Epidermal melanocyte (primary cell): ENCODE measurements around the gene KCND1.

ENCODE experiments used
- DNase-seq: peaks from one replicate; pipeline ENCODE4 v3.0.0; 2011; ENCODE audit warnings: low spot score; ENCODE audit not compliant: insufficient read length

The KCND1 gene

DNA sequence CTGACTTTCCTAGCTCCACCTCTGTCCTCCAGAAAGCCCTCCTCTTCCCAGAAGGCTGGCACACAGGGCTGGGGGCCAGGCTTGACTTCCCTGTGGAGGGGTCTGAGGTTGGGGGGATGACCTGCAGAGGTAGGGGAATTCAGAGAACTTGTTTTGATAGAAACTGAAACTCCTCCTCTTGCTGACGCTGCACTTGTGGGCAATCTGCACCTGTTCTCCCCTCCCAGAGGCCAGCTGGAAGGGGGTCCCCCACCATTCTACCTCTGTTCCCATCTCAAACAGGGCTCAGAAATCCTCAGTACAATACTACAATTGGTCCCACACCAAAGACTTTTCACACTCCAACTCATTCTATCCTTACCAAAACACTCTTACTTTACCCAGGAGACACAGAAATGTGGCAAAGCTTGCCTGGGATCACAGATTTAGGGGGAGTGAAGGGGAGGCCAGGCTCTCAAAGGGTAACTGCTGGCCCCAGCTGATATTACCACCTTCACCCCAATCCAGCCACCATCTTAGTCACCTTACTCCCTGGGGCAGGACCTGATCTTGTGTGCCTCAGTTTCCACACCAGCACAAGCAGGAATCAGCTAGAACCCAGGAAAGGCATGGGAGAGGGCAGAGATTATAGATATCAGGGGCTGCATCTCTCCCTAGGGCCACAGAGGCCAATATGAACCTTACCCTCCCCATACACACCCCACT, 32.8 kb downstream of the KCND1 start:
- DNase-seq: no peak

DNA sequence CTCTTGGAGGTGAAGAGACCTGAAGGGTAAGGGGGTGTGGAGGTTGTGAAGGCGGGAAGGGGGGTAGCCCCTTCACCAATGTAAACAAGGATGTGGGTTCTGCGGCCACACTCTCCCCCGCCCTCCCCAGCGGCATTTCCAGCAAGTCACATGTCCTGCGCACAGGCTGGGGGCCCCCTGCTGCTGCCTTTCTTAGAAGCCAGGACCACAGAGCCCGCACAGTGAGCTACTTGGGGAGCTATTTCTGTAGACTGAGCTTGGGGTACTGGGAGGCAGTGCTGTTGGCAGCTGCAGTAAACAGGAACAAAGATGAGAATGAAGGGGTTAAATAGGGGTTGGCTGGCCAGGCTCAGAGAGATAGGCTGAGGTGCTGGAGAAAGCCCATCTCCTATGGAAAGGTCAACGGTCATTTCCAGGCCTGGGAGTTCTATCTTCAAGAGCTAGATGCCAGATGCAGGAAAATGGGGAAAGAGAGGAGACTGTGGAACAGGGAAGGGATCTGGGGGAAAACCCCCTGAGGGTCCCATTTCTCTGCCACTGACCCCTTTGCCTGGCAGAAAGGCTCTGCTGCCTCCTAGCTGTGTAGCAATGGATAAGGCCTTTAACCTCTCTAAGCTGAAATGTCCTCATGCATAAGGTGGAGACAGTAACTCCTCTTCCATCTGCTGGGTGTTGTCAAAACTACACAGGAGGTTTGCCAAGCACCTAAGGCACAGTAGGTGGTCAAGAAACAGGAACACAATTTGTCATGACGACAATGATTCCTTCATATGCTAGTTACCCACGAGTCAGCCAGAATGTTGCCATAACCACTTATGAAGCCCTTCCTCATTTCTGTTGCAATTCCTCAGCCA, 34.4 kb downstream of the KCND1 start:
- DNase-seq: no peak

DNA sequence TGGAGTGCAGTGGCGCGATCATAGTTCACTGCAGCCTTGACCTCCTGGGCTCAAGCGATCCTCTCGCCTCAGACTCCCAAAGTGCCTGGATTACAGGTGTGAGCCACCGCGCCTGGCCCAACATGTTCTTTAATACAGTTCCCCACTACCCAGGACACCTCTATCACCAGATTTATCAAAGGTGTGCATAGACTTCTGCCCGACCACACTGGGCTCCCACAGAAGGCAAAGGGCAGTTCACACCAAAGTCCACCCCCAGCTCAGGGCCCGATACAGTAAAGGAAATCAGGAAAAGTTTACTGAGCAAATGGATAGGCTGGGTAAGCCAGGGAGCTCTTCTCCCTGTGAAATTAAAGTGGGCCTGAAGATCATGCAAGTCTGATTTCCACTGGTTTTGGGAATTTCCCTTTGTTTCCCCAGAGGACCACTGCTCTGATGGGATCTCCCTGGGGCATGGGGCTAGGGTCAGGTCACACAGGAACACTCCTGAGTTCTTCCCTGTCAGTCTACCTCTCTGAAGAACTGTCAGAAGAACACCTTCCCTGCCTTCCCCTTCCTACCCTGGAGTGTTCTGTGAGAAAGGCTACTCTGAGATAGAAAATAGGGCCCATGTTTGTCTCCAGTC, 35.1 kb downstream of the KCND1 start:
- no peak for DNase-seq

DNA sequence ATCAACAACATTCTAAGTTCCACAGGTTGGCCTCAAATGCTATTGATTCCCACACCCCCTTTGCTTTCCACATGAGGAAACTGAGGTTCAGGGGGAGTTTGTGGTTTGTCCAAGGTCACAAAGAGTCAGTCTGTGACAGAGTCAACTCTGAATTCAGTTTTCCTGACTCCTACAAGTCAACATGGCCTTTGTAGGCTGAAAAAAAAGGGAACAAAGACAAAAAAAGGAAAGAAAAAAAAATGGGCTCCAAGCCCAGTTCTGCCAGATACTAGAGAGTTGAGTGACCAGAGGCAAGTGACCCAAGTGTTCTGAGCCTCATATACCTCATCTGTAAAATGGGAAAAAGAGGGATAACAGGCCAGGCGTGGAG, 36.4 kb downstream of the KCND1 start:
- no peak for DNase-seq

DNA sequence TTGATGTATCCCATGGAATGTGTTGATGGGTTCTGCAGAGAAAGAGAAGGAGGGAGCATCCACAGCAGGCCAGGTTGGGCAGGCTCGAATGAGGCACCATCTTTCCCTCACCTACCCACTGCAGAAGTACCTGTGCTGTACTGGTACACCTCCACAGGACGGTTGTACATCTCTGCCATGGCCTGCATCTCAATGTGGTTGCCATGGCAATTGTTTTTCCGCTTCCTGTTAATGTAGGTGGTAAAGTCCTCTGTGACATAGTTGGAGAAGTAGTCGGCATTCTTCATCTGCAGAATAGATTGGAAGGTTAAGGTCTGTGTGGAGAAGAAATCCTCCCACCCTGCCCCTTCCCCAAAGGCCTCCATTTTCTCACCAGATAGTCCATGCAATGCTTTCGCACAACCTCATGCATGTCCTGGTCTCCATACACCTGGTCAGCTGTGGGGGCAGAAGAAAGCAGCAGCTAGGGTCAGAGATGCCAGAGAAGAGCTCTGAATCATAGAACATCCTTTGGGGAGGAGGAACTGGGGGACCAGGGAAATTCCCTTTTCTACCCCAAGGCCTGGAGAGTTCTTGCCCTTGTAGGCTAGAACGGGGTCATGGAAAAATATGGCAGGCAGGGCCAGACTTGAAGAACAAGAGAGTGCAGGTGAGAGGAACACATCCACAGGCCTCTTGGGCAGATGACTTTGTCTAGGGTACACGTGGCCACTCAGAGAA, 36.9 kb downstream of the KCND1 start:
- no peak for DNase-seq

DNA sequence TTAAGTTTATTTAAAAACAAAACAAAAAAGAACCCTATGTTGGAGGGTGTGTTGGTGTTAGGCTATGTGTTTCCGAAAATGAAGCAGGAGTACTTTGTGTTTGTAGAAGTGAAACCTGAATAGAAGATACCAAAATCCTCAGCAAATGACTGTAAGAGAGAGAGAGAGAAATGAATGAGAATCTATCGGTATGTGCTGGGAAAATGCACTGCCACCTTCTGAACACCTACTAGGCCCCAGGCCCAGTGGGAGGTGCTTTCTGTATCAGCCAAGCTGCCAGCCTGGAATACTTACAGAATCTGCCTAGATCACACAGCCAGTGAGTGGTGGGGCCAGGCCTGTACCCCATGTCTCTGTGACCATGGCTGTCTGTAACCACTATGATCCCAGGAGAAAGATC, 37.9 kb downstream of the KCND1 start:
- DNase-seq: no peak

DNA sequence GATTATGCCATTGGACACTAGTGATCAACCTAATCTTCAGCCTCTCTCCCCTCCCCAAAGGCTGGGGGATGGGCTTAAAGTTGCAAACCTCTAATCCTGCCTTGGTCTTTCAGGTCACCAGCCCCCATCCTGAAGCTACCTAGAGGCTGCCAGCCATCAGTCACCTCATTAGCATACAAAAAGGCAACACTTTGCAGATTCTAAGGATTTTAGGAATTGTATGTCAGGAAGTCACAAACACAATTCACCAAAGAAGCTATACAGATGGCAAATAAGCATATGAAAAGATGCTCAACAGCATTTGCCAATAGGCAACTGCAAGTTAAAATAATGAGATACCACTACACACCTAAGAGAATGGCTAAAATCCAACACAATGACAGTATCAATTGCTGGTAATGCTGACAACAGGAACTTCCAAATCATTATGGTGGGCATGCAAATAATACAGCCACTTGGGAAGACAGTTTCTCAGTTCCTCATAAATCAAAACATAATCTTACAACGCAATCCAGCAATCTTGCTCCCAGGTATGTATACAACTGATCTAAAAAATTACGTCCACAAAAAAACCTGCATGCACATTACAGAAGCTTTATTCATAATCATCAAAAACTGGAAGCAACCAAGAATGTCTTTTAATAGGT, 43.8 kb downstream of the KCND1 start:
- no peak for DNase-seq

DNA sequence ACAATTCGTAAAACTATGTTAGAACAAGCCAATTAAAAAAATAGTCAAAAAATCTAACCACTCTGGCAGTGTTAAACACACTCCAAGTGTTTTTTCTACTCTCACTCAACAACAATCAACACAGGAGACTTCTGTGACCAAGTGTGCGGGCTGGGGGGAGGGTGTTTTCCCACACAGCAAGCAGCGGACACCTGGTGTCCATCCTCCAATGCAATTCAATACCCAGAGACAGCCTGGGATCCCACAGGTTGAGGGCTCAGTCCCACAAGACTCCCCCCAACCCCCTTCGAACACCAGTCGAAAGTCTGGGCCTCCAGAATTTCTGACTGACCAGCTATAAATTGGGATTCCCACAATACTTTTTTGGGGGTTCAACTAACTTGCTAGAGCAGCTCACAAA, 44.5 kb downstream of the KCND1 start:
- DNase-seq: no peak

DNA sequence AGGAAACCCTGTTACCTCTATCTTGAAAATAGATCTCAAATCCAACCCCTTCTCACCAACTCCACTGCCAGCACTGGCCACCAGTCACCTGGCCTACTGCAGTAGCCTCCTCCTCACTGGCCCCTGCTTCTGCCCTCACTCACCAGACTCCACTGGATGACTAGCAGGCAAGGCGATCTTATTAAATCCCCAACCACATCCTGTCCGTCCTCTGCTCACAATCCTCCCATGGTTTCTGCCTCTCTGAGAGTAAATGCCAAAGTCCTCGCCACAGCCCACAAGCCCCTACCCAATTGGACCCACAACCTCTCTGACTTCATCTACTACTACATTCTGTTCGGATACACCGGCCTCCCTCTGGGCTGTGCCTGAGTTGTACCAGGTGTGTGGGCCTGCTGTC, 47.4 kb downstream of the KCND1 start:
- DNase-seq: no peak

DNA sequence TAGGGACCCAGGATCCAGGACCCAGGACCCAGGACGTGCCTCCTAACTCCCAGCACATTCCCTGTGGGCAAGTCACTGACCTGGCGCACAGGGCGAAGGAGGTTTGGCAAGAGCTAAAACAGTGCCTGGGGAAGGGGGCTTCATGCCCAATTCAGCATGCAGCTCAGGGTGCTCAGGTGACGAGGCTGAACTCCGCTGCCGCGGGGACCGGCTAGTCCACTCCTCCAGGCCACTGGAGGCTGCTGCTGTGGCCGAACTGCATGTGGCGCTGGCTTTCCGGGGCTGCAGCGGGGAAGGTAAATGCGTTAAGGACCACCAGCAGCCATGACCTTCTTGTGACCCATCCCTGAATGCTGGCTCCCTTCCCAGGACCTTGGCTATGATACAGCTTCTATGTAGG, 47.9 kb downstream of the KCND1 start:
- no peak for DNase-seq

DNA sequence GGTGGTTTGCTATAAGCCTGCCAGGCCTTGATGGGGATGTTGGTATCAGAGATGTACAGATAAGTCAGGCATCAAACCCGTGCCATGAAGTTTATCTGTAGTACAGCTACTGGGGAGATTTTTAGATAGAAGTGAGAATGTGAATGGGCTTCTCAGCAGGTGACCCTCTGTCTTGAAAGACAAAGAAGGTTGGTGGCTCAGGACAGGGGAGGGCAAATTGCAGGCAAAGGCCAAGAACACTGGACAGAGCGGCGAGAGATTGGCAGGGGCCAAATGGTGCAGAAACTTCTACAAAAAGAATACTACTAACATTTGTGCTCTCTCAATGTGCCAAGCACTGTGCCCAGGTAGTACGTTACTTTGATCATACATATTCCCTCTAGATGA, 50.9 kb downstream of the KCND1 start:
- DNase-seq: no peak

DNA sequence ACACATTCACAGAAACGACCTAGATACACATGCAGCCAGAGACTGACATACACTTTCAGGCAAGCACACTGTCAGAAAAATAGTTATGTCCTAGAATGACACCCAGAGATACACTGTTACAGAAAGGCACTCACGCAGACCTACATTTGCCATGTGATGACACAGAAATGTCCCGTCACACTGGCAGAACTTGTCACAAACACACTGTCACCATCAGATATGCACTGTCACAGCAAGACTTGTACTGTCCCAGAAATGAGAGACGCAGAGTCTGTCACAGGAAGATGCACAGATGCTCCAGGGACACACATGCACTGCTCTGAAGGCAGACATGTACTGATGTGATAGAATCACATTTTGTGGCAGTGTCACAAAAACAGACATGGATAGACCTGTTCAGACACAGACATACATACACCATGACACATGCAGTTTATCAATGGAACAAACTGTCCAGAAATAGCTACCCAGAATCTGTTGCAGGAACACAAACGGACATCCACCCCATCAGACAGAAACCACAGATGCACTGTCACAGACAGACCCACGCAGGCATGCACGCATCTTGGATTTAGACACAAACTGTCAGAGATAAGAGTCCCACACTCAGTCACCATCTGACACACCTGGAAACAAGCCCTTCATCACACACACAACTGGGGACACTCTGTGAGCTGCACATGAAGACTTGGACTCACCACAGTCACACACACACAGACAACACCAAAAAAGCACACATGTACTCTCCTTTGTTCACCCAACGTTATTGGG, 51.5 kb downstream of the KCND1 start:
- no peak for DNase-seq

DNA sequence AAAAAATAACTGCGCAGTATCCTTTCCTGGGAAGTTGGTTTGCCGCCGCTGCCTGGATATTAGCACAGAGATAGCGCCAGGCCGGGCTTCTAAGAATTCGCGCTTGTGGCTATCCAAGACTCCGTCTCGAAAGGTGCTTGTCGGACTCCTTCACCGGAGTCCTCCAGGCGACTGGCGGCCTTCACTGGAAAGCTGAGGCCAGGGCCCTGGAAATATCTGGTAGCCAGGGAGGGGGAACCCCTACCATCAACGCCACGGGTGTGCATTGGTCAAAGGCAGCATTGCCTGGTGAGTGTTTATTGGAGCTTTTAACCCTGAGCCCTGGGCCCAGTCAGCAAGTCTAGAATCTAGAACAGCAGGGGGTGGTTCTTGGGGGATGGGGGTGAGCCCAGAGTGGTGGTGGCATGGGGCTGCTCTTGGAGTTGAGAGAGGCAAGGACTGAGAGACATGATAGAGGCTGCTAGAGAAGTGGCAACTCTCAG, 52.2 kb downstream of the KCND1 start:
- no peak for DNase-seq

DNA sequence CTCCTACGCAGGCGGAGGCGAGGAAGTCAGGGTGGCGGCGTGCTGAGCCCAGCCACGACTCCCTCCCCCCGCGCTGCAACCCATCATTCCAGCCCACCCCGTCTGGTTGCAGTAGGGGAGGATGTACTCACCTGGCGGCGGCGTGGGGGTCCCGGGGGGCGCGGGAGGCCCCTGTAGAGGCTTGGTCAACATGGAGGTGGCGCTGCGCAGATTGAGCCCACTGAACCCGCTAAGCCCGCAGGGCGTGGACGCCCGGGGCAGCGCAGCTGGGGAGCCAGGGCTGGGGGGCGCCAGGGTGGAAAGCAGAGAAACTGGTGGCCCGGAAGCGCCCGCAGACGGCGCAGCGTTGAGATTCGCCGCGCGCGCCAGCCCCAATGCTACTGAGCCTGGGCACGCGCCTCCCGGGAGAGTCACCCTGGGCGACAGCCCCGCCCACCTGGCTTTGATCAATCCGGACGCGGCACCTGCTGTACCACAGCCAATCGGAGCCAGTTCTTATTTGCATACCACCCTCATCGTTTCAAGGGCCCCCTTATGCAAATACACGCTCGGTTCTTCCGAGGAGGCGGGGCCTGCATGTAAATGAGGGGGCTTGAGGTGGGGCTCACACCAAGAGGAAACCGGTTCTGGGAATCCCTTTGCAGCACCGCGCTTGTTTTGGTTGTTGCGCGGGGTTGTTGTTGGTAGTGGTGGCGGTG, 52.9 kb downstream of the KCND1 start, which contains the start of gene PIM2:
TSS of gene PIM2 (minus strand) at position 382 of the 698 bp plus-strand sequence. CDS start at position 192, 190 bp downstream.
- peak; percentile 67 for DNase-seq

DNA sequence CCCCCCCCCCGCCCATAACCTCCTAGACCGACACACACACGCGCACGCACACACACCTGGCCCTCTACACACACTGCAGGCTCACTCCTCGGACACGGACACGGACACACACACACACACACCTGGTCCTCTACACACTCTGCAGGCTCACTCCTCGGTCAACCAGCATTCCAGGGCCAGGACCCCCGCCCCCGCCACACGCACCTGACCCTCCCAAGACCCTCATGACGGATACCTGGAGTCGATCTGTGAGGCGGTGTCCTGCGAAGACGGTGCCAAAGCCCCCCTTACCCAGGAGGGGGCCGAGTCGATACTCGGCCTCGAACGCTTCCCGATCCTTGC, 53.4 kb downstream of the KCND1 start:
- DNase-seq: no peak

DNA sequence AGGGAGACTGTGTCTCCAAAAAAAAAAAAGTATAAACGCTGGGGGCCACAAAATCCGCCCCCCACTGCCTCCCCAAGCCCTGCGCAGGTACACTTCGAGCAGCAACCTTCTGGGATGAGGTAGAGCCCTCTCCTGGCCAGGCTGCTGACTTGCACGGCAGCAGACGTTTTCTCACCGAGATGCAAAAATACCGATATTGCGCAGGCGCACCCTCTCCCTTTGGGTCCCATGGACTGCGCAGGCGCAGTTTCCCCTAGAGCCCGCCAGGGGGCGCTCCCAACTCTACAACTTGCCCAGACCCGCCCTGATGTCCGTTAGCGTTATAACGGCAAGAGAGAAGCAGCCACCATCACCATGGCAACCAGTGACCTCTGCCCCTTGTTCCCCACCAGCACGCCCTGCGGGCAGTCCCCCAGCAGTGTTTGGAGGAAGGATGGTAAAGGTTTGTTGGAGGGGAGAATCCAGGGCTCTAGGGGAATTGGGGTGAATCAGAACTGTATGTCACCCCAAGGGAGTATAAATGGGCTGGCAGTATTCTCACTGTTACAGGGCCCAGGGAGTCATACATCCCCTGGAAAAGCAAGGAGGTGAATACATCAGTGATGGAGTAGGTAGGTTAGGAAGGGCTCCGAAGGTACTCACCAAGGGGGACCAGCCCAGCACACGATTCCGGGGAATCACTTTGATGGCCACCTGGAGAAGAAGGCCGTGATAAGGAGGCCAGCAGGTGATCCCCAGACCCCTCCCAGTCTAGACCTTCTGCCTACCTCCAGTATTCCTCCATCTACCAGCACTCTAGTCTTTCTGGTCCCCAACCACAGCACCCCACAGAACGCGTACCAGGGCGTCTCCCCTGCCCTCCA, 54.3 kb downstream of the KCND1 start:
- peak; percentile 75 for DNase-seq

DNA sequence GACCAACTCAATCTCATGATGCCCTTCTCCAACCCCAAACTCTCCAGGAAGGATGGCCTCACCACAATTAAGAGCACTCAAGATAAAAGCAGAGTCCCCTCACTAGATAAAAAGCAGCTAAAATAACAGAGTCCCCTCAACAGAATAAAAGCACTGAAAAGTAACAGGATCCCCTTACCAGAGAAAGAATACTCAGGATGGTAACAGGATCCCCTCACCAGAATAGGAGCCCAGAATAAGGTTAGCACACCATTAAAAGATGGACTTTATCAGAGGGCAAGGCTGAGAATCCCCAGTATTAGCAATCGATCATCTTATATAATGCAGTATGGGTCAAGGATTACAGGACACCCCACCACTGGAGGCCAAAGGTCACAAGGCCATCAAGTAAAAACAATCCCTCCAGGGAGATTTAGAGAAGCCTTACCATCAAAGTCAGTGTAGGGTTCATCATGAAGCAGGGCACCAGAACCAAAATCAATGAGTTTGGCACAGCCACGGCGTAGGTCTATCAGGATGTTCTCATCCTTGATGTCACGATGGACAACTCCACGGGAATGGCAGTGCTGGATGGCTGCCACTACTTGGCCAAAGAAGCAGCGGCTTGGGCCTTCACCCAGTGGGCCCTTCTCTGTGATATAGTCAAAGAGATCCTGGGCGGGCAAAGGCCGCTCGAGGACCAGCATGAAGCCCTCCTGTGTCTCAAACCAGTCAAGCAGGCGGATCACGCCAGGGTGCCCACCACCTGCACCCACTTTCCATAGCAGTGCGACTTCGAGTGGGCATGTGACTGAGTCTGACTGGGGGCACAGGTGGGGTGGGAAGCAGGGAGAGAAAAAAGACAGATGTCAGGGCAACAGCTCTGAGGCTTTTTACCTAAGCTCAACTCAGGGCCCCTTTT, 56.8 kb downstream of the KCND1 start:
- no peak for DNase-seq
